OCI-LY7 (cell line): ENCODE data around the gene FANCL. TPM values are rescaled to one million over a fixed set of nuclear protein-coding genes. Genes with fewer than 3 reads are reported as not detected.
"Not testable (repeated sequence)": the region's sequence is repeated elsewhere in the genome, so short reads cannot be mapped to it uniquely, and the experiment has no call there.

Source experiments
- BruUV-seq: library from RNA; stranded (reverse); fragments of 400-500 nt; replicated peaks from 2 replicates; lab custom pipeline; 2021; lab: Mats Ljungman, UMichigan
- CTCF ChIA-PET: fragments of 300-600 bp; sonication (Branson Sonifier 250); formaldehyde crosslinking; loops from one replicate; lab custom pipeline; 2022; ENCODE audit warnings: antibody characterized with exemption; ENCODE audit not compliant: unreplicated experiment; lab: Charles Lee
- POLR2A ChIA-PET: fragments of 300-600 bp; sonication (Branson Sonifier 250); formaldehyde crosslinking; loops from one replicate; lab custom pipeline; 2022; ENCODE audit warnings: antibody characterized with exemption; lab: Charles Lee
- DNase-seq: peaks from one replicate; pipeline ENCODE4 v3.0.0-alpha.2; 2015; ENCODE audit warnings: low spot score
- H2AFZ ChIP-seq: fragments of 200-600 bp; sonication (generic), shearing (Covaris generic); 2 replicates; pipeline ENCODE4 v1.6.1; 2014; ENCODE audit warnings: mild to moderate bottlenecking, antibody characterized with exemption, low read length, moderate library complexity
- H3K27ac ChIP-seq: fragments of 200-600 bp; sonication (generic); 2 replicates; pipeline ENCODE4 v1.5.1; 2014; ENCODE audit warnings: mixed run types, low read depth, mild to moderate bottlenecking, moderate library complexity, low read length, inconsistent platforms; ENCODE audit not compliant: poor library complexity, severe bottlenecking
- H3K36me3 ChIP-seq: fragments of 200-600 bp; sonication (generic); 2 replicates; pipeline ENCODE4 v1.6.1; 2014; ENCODE audit warnings: mild to moderate bottlenecking, antibody characterized with exemption, low read length, moderate library complexity, mixed read lengths; ENCODE audit not compliant: insufficient read depth
- H3K4me1 ChIP-seq: fragments of 200-600 bp; sonication (generic); 2 replicates; pipeline ENCODE4 v1.5.1; 2014; ENCODE audit warnings: mild to moderate bottlenecking, low read length; ENCODE audit not compliant: insufficient read depth, poor library complexity, severe bottlenecking
- H3K4me2 ChIP-seq: fragments of 200-600 bp; sonication (generic); 2 replicates; pipeline ENCODE4 v1.6.1; 2014; ENCODE audit warnings: mild to moderate bottlenecking, low read length
- H3K4me3 ChIP-seq: fragments of 200-600 bp; sonication (generic); 2 replicates; pipeline ENCODE4 v1.5.1; 2014; ENCODE audit warnings: mild to moderate bottlenecking, low read depth, low read length; ENCODE audit not compliant: poor library complexity, severe bottlenecking
- H3K79me2 ChIP-seq: fragments of 200-600 bp; sonication (generic); 2 replicates; pipeline ENCODE4 v1.6.1; 2016; ENCODE audit warnings: low read depth, mild to moderate bottlenecking, low read length, moderate library complexity, mixed read lengths; ENCODE audit not compliant: insufficient read depth
- H3K9me2 ChIP-seq: fragments of 200-600 bp; sonication (generic); 2 replicates; pipeline ENCODE4 v1.6.1; 2016; ENCODE audit warnings: mild to moderate bottlenecking, low read length, mixed read lengths; ENCODE audit not compliant: insufficient read depth
- H3K9me3 ChIP-seq: fragments of 200-600 bp; sonication (generic); 2 replicates; pipeline ENCODE4 v1.6.1; 2014; ENCODE audit warnings: mild to moderate bottlenecking, mixed run types, low read length, mixed read lengths
- H4K20me1 ChIP-seq: fragments of 200-600 bp; sonication (generic); 2 replicates; pipeline ENCODE4 v1.6.1; 2014; ENCODE audit warnings: mild to moderate bottlenecking, antibody characterized with exemption, low read length, moderate library complexity, mixed read lengths; ENCODE audit not compliant: insufficient read depth
- CTCF ChIP-seq: fragments of 200-600 bp; sonication (generic); conservative IDR thresholded peaks from 2 replicates; pipeline ENCODE4 v1.5.1; 2014; ENCODE audit warnings: mild to moderate bottlenecking, antibody characterized with exemption, low read length, moderate library complexity, mixed read lengths
- EZH2phosphoT487 ChIP-seq: fragments of 200-600 bp; sonication (generic); IDR thresholded peaks from 2 replicates; pipeline ENCODE4 v1.6.1; 2018; ENCODE audit warnings: low read depth, borderline replicate concordance, mild to moderate bottlenecking, mixed run types, antibody characterized with exemption, low read length, moderate library complexity, mixed read lengths
- intact Hi-C: fragments of 100-400 bp; cut with micrococcal nuclease; formaldehyde crosslinking; loops from one replicate; pipeline ENCODE4 v1.10.0; 2022; ENCODE audit not compliant: unreplicated experiment
- total RNA-seq, 2 experiments: library from RNA; depleted of rRNA in 1 of 2; stranded (reverse); fragments of >200 nt in 1 of 2; shearing (Covaris generic) in 1 of 2; gene quantifications; 2 replicates each; pipeline ENCODE4 v1.2.3, GENCODE V29; 2014 to 2022

FANCL gene
- total RNA-seq, 2 experiments from 2014 or later, result 32.8 to 33.0 TPM

DNA sequence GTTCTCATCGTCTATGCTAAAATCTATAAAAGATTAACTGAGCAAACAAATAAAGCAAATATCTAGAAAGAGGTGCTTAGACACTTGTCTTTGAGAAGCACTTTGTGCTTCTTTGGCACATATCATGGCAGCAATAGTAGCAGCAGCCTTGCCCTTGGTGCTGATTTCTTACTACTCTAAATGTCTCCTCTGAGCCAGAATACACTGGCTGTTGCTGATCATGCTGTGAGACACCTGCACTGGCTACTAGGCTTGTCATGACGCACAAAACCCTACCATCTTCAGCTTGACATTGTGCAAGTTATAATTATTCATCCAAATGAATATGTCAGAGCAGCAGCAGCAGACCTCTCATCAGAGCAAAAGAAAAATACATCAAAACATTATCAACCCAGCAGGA is 46.7 kb downstream of the FANCL start:
- BruUV-seq, result no TSS peak
- intact Hi-C loops, result no loop called here

DNA sequence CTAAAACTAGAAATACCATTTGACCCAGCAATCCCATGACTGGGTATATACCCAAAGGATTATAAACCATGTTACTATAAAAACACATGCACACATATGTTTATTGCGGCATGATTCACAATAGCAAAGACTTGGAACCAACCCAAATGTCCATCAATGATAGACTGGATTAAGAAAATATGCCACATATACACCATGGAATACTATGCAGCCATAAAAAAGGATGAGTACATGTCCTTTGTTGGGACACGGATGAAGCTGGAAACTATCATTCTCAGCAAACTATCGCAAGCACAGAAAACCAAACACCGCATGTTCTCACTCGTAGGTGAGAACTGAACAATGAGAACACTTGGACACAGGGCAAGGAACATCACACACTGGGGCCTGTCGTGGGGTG is 54.1 kb downstream of the FANCL start:
- H3K9me2 ChIP-seq, H4K20me1 ChIP-seq, H3K4me3 ChIP-seq, H3K27ac ChIP-seq, H3K36me3 ChIP-seq, H3K79me2 ChIP-seq, CTCF ChIA-PET, H2AFZ ChIP-seq, BruUV-seq, H3K4me2 ChIP-seq, intact Hi-C loops, H3K4me1 ChIP-seq, DNase-seq, H3K9me3 ChIP-seq: not testable (repeated sequence)
- POLR2A ChIA-PET, result interaction anchor here (1.0 kb wide), 1 partner anchor 14 kb away, joined by 3 read pairs; no protein-coding TSS in a partner anchor

More for the DNA sequence above, 46.7 kb downstream of the FANCL start:
- H3K9me3 ChIP-seq, result no peaks in the 10 kb centered on the region
- H3K4me3 ChIP-seq, result no peak overlapping the region
- H3K4me1 ChIP-seq, result no peaks in the 10 kb centered on the region
- H3K79me2 ChIP-seq, result no peaks in the 10 kb centered on the region
- peaks cover 22% of the 10 kb centered on the region for H3K36me3 ChIP-seq
- TF ChIP-seq EZH2phosphoT487 (no peak), CTCF (no peak)
- POLR2A ChIA-PET, result no interaction called here
- DNase-seq, result no peak
- H3K4me2 ChIP-seq, result no peak overlapping the region
- no peak overlapping the region for H3K27ac ChIP-seq
- no peaks in the 10 kb centered on the region for H3K9me2 ChIP-seq
- CTCF ChIA-PET, result no interaction called here
- no peaks in the 10 kb centered on the region for H4K20me1 ChIP-seq
- no peak overlapping the region for H2AFZ ChIP-seq

DNA sequence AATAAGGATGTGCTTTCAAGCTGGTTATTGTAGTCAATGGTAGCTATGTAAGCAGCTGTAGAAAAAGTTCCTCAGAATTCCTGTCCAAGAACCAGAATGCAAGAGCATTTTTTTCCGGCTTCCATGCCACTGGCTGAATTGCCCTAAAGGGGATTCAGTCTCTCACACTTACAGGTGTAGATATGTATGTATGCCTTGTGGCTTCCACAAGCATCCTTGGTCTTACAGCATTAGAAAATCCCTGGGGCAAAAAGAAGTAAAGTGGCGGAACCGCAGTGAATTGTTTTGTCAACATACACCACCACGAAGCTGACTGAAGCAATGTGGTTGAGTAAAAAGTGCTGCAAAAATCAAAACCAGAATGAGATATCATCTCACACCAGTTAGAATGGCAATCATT is 54.6 kb downstream of the FANCL start:
- Histone ChIP-seq H3K9me2 (no peaks in the 10 kb centered on the region), H2AFZ (no peak overlapping the region), H3K4me3 (no peak overlapping the region), H3K4me1 (no peaks in the 10 kb centered on the region), H3K9me3 (no peaks in the 10 kb centered on the region), H3K79me2 (no peaks in the 10 kb centered on the region), H3K27ac (no peak overlapping the region), H3K36me3 (peaks cover 4% of the 10 kb centered on the region; the same call in 1 of the 2 replicates), H4K20me1 (no peaks in the 10 kb centered on the region), H3K4me2 (no peak overlapping the region)
- DNase-seq, result no peak
- no TSS peak for BruUV-seq
- ChIA-PET CTCF (no interaction called here), POLR2A (no interaction called here)
- no peak for TF ChIP-seq CTCF
- TF ChIP-seq EZH2phosphoT487, result no peak
- intact Hi-C loops, result no loop called here
